ENCODE results near the gene CXCL11. TPM values are rescaled to one million over a fixed set of nuclear protein-coding genes. Genes with fewer than 3 reads are reported as not detected.

The CXCL11 gene
- total RNA-seq, 4 donors from 2014 or later, result not detected

DNA sequence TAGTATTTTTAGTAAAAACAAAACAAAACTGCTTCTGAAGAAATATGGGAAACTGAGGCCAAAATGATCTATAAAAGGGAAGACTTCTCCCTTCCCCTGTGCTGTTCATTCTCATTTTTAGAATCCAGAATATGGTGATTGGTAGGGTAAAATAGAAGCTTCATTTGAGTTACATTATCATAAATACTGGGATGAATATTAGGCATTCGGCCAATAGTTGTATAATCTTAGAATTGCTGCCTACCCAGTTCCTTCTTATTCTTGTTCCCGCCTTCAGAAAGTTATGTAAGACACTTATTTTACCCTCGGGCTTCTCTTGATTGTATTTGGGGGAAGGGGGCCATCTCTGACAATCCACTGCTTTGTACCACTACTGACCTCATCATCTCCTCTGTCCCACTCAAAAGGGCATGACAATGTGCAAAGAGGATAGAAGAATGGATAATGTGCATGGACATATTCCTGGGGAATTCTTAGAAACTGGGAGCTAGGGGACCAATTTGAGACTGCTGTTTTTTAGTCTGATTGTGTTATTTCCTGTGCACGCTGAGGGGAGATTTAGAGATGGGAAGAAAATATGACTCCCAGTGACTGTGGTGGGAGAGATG is 39.2 kb upstream of the CXCL11 start:
- no peaks in the 10 kb centered on the region for H3K27me3 ChIP-seq
- no peaks in the 10 kb centered on the region for H3K36me3 ChIP-seq
- peaks cover 0 to 32% (median 24%) of the 10 kb centered on the region in 4 donors for H3K4me1 ChIP-seq
- DNase-seq (ENCODE audit: extremely low spot score), result no peak
- TF ChIP-seq POLR2A (IDR thresholded peaks at IDR 0.05; ENCODE audit: low read depth), result no peak
- peak overlapping the region in 1 of 4 donors; percentile 57 for H3K27ac ChIP-seq (replicated peaks in 1 of 4)
- intact Hi-C loops (cut with DNase I), result no loop called here
- WGBS, result 49% methylated on average over 4 of the region's 4 CpGs
- H3K9me3 ChIP-seq, result no peaks in the 10 kb centered on the region
- peak overlapping the region in 1 of 4 donors; percentile 14 for H3K4me3 ChIP-seq

DNA sequence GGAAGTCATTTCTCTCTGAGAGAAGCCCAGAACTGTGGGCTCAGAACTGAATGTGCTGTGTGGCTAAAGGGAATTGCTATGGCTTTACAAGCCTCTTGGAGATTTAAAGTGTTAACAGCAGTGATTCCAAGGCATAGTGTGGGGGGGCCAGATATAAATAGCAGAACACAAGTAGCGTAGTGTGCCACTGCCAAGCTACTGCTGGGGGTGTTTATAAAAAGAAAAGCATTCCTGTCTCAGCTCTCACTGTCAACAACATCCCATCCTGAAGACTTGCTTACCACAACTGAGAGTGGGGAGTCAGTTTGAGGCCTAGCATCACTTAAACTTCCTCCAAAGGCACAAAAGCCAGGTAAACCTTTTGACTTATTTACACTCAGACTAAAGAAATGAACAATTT is 38.6 kb upstream of the CXCL11 start, which contains the start of gene ART3:
TSS of gene ART3 (plus strand) at position 242 of the 400 bp plus-strand sequence. CDS start 1,181 bp downstream, outside the sequence.
- Histone ChIP-seq H3K4me1 (peaks cover 0 to 32% (median 24%) of the 10 kb centered on the region in 4 donors), H3K4me3 (peak within 1 kb of the TSS in 1 of 4 donors; percentile 14), H3K27me3 (no peaks in the 10 kb centered on the region), H3K36me3 (no peaks in the 10 kb centered on the region), H3K9me3 (no peaks in the 10 kb centered on the region), H3K27ac (replicated peaks in 1 of 4) (peak within 1 kb of the TSS in 2 of 4 donors; percentile 8 to 57)
- no peak for DNase-seq (ENCODE audit: extremely low spot score)
- TF ChIP-seq, protein P1, sequence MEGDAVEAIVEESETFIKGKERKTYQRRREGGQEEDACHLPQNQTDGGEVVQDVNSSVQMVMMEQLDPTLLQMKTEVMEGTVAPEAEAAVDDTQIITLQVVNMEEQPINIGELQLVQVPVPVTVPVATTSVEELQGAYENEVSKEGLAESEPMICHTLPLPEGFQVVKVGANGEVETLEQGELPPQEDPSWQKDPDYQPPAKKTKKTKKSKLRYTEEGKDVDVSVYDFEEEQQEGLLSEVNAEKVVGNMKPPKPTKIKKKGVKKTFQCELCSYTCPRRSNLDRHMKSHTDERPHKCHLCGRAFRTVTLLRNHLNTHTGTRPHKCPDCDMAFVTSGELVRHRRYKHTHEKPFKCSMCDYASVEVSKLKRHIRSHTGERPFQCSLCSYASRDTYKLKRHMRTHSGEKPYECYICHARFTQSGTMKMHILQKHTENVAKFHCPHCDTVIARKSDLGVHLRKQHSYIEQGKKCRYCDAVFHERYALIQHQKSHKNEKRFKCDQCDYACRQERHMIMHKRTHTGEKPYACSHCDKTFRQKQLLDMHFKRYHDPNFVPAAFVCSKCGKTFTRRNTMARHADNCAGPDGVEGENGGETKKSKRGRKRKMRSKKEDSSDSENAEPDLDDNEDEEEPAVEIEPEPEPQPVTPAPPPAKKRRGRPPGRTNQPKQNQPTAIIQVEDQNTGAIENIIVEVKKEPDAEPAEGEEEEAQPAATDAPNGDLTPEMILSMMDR (IDR thresholded peaks at IDR 0.05), result no peak
- TF ChIP-seq POLR2A (IDR thresholded peaks at IDR 0.05; ENCODE audit: low read depth) (no peak), EP300 (IDR thresholded peaks at IDR 0.05) (no peak), POLR2AphosphoS5 (IDR thresholded peaks at IDR 0.05) (no peak)
- intact Hi-C loops (cut with DNase I), result no loop called here
- WGBS, result 28% methylated on average over 1 of the region's 1 CpG

DNA sequence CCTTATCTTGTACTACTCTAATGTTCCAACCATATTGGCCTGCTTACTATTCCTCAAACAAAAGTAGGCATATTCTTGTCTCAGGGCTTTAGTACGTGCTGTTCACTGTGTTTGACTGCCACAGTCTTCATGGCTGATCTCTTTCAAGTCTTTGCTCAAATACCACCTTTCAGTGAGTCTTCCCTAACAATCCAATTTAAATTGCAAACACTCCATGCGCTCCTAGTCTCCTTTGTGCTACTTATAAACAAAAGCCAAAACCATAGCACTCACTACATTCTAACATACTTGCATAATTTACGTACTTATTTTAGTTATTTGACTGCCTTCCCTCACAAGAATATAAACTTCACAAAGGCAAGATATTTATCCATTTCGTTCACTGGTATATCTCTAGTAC is 36.9 kb upstream of the CXCL11 start:
- Histone ChIP-seq H3K27me3 (no peaks in the 10 kb centered on the region), H3K4me1 (peaks cover 0 to 23% (median 19%) of the 10 kb centered on the region in 4 donors), H3K27ac (replicated peaks in 1 of 4) (no peak overlapping the region), H3K9me3 (no peaks in the 10 kb centered on the region), H3K36me3 (no peaks in the 10 kb centered on the region), H3K4me3 (no peak overlapping the region)
- intact Hi-C loops (cut with DNase I), result no loop called here
- no peak for DNase-seq (ENCODE audit: extremely low spot score)
- TF ChIP-seq POLR2A (IDR thresholded peaks at IDR 0.05; ENCODE audit: low read depth), result no peak
- WGBS, result 81% methylated on average over 4 of the region's 4 CpGs

DNA sequence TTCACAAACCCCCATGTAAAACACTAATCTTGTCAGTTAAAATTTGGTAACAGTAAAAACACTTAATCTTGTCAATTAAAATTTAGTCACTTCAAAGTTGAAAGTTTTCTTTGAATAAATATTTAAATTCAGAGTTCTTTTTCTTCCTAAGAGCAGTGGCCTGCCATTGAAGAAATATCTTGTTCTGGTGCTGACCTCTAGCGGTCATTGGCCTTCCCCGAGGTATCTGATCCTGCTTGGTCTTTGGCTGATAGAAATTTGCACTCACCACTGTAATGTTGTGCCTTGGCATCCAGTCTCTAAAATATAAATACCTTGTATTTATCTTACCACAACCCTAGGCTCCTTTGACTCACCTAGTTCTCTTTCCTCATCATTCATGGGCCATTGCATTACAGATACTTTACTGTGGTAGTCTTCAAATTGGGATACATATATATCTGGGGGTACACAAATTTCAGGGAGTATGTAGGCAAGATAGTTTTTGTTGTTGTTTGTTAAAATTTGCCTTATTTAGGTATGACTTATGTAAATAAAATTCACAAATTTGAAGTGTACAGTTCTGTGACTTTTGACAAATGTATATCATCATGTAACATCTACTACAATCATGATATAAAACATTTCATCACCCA is 31.9 kb upstream of the CXCL11 start:
- TF ChIP-seq EP300 (IDR thresholded peaks at IDR 0.05) (no peak), POLR2A (IDR thresholded peaks at IDR 0.05; ENCODE audit: low read depth) (no peak), POLR2AphosphoS5 (IDR thresholded peaks at IDR 0.05) (no peak)
- TF ChIP-seq, protein P1 (IDR thresholded peaks at IDR 0.05), result peak; percentile 82 to 89 (median 83)

DNA sequence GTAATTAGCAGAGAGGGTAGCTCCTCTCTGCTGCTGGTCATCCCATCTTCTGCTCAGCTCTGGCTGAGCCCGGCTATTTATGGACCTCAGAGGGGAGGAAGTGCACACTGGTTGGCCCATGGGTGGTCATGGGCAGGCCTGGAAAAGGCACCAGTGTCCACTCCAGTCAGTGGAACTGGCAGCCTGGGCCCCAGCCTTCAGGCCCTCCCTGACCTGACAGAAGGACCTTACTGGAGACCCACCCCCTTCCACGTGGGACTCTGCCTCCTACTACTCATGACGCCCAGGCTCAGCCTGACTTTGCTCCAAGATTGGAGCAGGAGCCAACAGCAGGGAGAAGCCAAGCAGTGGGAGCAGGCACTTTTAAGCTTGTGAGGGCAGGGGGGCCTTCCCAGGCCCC is 30.7 kb upstream of the CXCL11 start:
- no peaks in the 10 kb centered on the region for H3K4me1 ChIP-seq
- TF ChIP-seq POLR2A (IDR thresholded peaks at IDR 0.05; ENCODE audit: low read depth), result no peak
- TF ChIP-seq POLR2AphosphoS5 (IDR thresholded peaks at IDR 0.05), result no peak
- TF ChIP-seq, protein P1 (IDR thresholded peaks at IDR 0.05), result no peak
- no peak for TF ChIP-seq EP300 (IDR thresholded peaks at IDR 0.05)
- no peak overlapping the region for H3K27ac ChIP-seq (replicated peaks in 1 of 4)
- no peaks in the 10 kb centered on the region for H3K36me3 ChIP-seq
- no peak for DNase-seq (ENCODE audit: extremely low spot score)
- intact Hi-C loops (cut with DNase I), result no loop called here
- 100% methylated on average over 2 of the region's 3 CpGs for WGBS
- no peak overlapping the region for H3K4me3 ChIP-seq
- no peaks in the 10 kb centered on the region for H3K27me3 ChIP-seq
- H3K9me3 ChIP-seq, result no peaks in the 10 kb centered on the region

More for the DNA sequence above, 31.9 kb upstream of the CXCL11 start:
- no peaks in the 10 kb centered on the region for H3K27me3 ChIP-seq
- WGBS, result 0% methylated on average over 2 of the region's 2 CpGs
- no peaks in the 10 kb centered on the region for H3K4me1 ChIP-seq
- intact Hi-C loops (cut with DNase I), result loop anchor here (1.0 kb wide), 1 partner anchor 72 kb away; no protein-coding TSS in a partner anchor
- H3K27ac ChIP-seq (replicated peaks in 1 of 4), result no peak overlapping the region
- no peak overlapping the region for H3K4me3 ChIP-seq
- no peak for DNase-seq (ENCODE audit: extremely low spot score)
- H3K9me3 ChIP-seq, result no peaks in the 10 kb centered on the region
- no peaks in the 10 kb centered on the region for H3K36me3 ChIP-seq
